ENCODE results near the gene ADAMTS17.
A peak's percentile ranks its signal among the peaks of the same experiment; 100 is the strongest.
"Not testable (repeated sequence)": the region's sequence is repeated elsewhere in the genome, so short reads cannot be mapped to it uniquely, and the experiment has no call there.

The ADAMTS17 gene

GRCh38 chr15:99954361-99955180, 387.2 kb downstream of the ADAMTS17 start:
- Mint-ChIP-seq H3K27ac (ENCODE audit: low read depth) (no peak overlapping the region), H3K36me3 (ENCODE audit: insufficient read depth) (peaks cover 3% of the 10 kb centered on the region), H3K27me3 (peaks cover 86% of the 10 kb centered on the region), H3K4me3 (no peak overlapping the region), H3K9me3 (no peaks in the 10 kb centered on the region), H3K4me1 (no peaks in the 10 kb centered on the region)
- DNase-seq (ENCODE audit: low spot score in 2 of 2) (no peak), ATAC-seq (replicated peaks; ENCODE audit: extremely low read depth, poor library complexity, severe bottlenecking) (no peak)

GRCh38 chr15:99953886-99954285, 387.9 kb downstream of the ADAMTS17 start:
- DNase-seq (ENCODE audit: low spot score in 2 of 2) (no peak), ATAC-seq (replicated peaks; ENCODE audit: extremely low read depth, poor library complexity, severe bottlenecking) (no peak)
- H3K4me1 Mint-ChIP-seq, result no peaks in the 10 kb centered on the region
- no peak overlapping the region for H3K4me3 Mint-ChIP-seq
- no peaks in the 10 kb centered on the region for H3K9me3 Mint-ChIP-seq
- no peak overlapping the region for H3K27ac Mint-ChIP-seq (ENCODE audit: low read depth)
- peaks cover 3% of the 10 kb centered on the region for H3K36me3 Mint-ChIP-seq (ENCODE audit: insufficient read depth)
- peaks cover 89% of the 10 kb centered on the region for H3K27me3 Mint-ChIP-seq

DNA sequence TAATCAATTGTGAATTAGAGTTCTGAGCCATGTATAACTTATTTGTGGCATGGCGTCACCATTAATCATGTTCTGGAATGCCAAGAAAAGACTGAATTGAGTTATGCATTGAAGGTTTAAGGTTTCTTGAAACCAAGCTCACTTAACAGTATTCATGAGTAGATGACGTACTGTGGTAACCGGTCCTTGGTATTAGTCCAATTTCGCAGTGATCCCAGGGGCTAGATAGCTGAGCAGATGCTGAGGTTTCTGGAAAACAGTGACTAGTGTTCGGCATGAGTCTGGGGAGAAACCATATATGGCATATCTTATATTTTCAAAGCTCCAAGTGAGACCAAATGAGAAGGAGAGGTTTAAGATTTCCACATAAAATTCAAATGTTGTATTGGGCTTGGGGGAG, 390.3 kb downstream of the ADAMTS17 start:
- no peak for ATAC-seq (replicated peaks; ENCODE audit: extremely low read depth, poor library complexity, severe bottlenecking)
- no peaks in the 10 kb centered on the region for H3K36me3 Mint-ChIP-seq (ENCODE audit: insufficient read depth)
- no peak overlapping the region for H3K27ac Mint-ChIP-seq (ENCODE audit: low read depth)
- H3K4me3 Mint-ChIP-seq, result no peak overlapping the region
- H3K27me3 Mint-ChIP-seq, result peaks cover 70% of the 10 kb centered on the region
- DNase-seq (ENCODE audit: low spot score in 2 of 2), result no peak
- no peaks in the 10 kb centered on the region for H3K9me3 Mint-ChIP-seq
- no peaks in the 10 kb centered on the region for H3K4me1 Mint-ChIP-seq

DNA sequence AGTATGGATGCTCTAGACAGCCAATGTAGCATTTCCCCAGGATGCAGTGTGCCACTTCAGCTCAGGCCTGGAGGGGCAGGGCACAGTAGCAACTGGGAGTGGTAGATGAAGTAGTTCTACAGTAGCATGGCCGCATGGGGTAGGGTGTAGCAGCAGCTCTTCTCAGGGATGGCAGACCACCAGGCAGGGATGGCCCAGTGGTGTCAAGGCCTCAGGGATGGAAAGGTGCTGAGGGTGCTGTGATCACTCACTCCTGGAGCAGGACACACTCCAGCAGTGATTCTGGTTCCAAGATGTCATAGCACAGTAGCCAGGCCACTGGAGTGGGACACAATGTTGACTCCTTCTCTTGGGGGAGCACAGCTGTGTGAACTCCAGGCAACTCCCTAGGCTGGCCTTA, 397.6 kb downstream of the ADAMTS17 start:
- H3K9me3 Mint-ChIP-seq, result peaks cover 13% of the 10 kb centered on the region
- no peak for DNase-seq (ENCODE audit: low spot score in 2 of 2)
- H3K27ac Mint-ChIP-seq (ENCODE audit: low read depth), result no peak overlapping the region
- peaks cover 31% of the 10 kb centered on the region for H3K27me3 Mint-ChIP-seq
- no peak overlapping the region for H3K4me3 Mint-ChIP-seq
- no peaks in the 10 kb centered on the region for H3K4me1 Mint-ChIP-seq
- ATAC-seq (replicated peaks; ENCODE audit: extremely low read depth, poor library complexity, severe bottlenecking), result no peak
- peaks cover 3% of the 10 kb centered on the region for H3K36me3 Mint-ChIP-seq (ENCODE audit: insufficient read depth)

DNA sequence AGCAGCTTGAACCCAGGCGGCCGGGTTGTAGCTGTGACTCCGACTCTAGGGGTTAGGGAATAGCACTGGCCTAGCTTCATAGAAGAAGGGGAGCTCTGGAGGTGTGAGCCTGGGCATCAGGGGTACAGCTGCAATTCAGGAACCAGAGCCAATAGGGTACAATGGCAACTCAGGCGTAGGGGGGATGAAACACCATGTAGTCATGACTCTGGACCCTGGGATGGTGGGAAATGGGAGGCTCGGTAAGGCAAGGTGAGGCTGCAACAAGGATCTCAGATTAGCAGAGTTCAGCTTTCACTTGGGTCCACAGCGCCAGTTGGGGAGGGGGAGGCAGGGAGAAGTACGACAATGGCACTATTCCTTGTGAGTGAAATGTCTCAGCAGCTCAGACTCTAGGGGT, 398.3 kb downstream of the ADAMTS17 start:
- no peak overlapping the region for H3K4me3 Mint-ChIP-seq
- no peak for ATAC-seq (replicated peaks; ENCODE audit: extremely low read depth, poor library complexity, severe bottlenecking)
- no peak overlapping the region for H3K27ac Mint-ChIP-seq (ENCODE audit: low read depth)
- no peaks in the 10 kb centered on the region for H3K4me1 Mint-ChIP-seq
- H3K9me3 Mint-ChIP-seq, result peaks cover 13% of the 10 kb centered on the region
- H3K27me3 Mint-ChIP-seq, result peaks cover 33% of the 10 kb centered on the region
- H3K36me3 Mint-ChIP-seq (ENCODE audit: insufficient read depth), result peaks cover 3% of the 10 kb centered on the region
- no peak for DNase-seq (ENCODE audit: low spot score in 2 of 2)

- ATAC-seq (replicated peaks; ENCODE audit: extremely low read depth, poor library complexity, severe bottlenecking) (no peak), DNase-seq (ENCODE audit: low spot score in 2 of 2) (no peak)
- H3K9me3 Mint-ChIP-seq, result no peaks in the 10 kb centered on the region
- H3K4me1 Mint-ChIP-seq, result no peaks in the 10 kb centered on the region
- no peak overlapping the region for H3K4me3 Mint-ChIP-seq
- H3K36me3 Mint-ChIP-seq (ENCODE audit: insufficient read depth), result peaks cover 3% of the 10 kb centered on the region
- H3K27me3 Mint-ChIP-seq, result peaks cover 36% of the 10 kb centered on the region
- no peak overlapping the region for H3K27ac Mint-ChIP-seq (ENCODE audit: low read depth)
Measured at GRCh38 chr15:99932676-99933402, 408.9 kb downstream of the ADAMTS17 start.

GRCh38 chr15:99931703-99932603, 409.8 kb downstream of the ADAMTS17 start:
- H3K36me3 Mint-ChIP-seq (ENCODE audit: insufficient read depth), result peaks cover 3% of the 10 kb centered on the region
- no peak overlapping the region for H3K27ac Mint-ChIP-seq (ENCODE audit: low read depth)
- no peaks in the 10 kb centered on the region for H3K4me1 Mint-ChIP-seq
- peaks cover 28% of the 10 kb centered on the region for H3K27me3 Mint-ChIP-seq
- ATAC-seq (replicated peaks; ENCODE audit: extremely low read depth, poor library complexity, severe bottlenecking) (no peak), DNase-seq (ENCODE audit: low spot score in 2 of 2) (no peak)
- no peaks in the 10 kb centered on the region for H3K9me3 Mint-ChIP-seq
- H3K4me3 Mint-ChIP-seq, result no peak overlapping the region

DNA sequence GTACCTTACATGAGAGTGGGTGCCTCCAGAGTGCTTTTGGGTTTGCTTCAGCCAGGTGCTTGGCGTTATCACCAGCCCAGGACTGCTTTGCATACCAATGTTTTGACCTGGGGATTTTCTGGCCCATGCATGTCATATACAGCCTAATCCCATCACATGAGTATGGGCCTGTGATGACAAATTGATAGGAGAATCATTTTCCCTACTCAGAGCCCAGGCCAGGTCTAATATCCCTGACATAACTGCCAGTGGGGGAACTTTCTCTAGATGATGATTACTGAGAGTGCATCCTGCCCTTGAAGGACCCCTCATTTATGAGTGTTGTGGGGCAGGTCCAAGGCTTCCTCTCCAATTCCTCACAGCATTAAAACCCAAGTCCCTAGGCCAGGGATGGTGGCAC, 411.1 kb downstream of the ADAMTS17 start:
- H3K36me3 Mint-ChIP-seq (ENCODE audit: insufficient read depth), result peaks cover 3% of the 10 kb centered on the region
- no peak overlapping the region for H3K27ac Mint-ChIP-seq (ENCODE audit: low read depth)
- no peak for DNase-seq (ENCODE audit: low spot score in 2 of 2)
- no peak for ATAC-seq (replicated peaks; ENCODE audit: extremely low read depth, poor library complexity, severe bottlenecking)
- no peaks in the 10 kb centered on the region for H3K9me3 Mint-ChIP-seq
- no peak overlapping the region for H3K4me3 Mint-ChIP-seq
- H3K27me3 Mint-ChIP-seq, result peaks cover 15% of the 10 kb centered on the region
- H3K4me1 Mint-ChIP-seq, result no peaks in the 10 kb centered on the region

- no peak overlapping the region for H3K27ac Mint-ChIP-seq (ENCODE audit: low read depth)
- no peak for DNase-seq (ENCODE audit: low spot score in 2 of 2)
- H3K4me1 Mint-ChIP-seq, result no peaks in the 10 kb centered on the region
- ATAC-seq (replicated peaks; ENCODE audit: extremely low read depth, poor library complexity, severe bottlenecking), result no peak
- peak overlapping the region; percentile 43 for H3K4me3 Mint-ChIP-seq
- H3K36me3 Mint-ChIP-seq (ENCODE audit: insufficient read depth), result peaks cover 3% of the 10 kb centered on the region
- H3K27me3 Mint-ChIP-seq, result peaks cover 11% of the 10 kb centered on the region
- no peaks in the 10 kb centered on the region for H3K9me3 Mint-ChIP-seq
Measured at GRCh38 chr15:99929266-99929665, 412.5 kb downstream of the ADAMTS17 start.

DNA sequence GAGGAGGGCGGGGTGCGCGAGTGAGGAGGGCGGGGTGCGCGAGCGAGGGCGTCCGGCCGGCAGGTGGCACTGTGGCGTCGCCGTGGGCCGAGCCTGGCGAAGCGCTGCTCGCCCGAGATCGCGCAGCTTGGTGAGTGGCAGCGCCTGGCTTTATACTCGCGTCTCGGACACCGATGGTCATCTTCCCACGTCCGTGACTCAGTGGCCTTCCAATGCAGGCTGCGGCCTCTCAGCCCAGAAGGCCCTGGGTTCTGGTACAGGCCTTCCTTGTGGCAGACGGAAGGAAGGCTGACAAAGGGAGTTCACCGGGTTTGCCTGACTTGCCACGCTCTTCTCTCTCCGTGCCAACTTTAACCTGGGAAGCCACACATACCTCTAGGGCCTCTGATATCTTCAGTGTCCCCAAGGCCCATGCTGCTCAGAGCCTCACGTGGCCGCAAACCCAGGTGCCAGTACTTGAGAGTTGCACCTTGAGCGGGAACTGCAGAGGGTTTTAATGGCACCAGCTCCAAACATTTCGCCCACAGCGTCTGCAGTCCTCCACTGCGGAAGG, 413.3 kb downstream of the ADAMTS17 start:
- no peaks in the 10 kb centered on the region for H3K9me3 Mint-ChIP-seq
- H3K27ac Mint-ChIP-seq (ENCODE audit: low read depth), result no peak overlapping the region
- peak overlapping the region; percentile 70 for H3K4me3 Mint-ChIP-seq
- peaks cover 3% of the 10 kb centered on the region for H3K36me3 Mint-ChIP-seq (ENCODE audit: insufficient read depth)
- peak; percentile 81 to 91 for DNase-seq (ENCODE audit: low spot score in 2 of 2)
- H3K4me1 Mint-ChIP-seq, result no peaks in the 10 kb centered on the region
- H3K27me3 Mint-ChIP-seq, result peaks cover 3% of the 10 kb centered on the region
- peak; percentile 89 for ATAC-seq (replicated peaks; ENCODE audit: extremely low read depth, poor library complexity, severe bottlenecking)

DNA sequence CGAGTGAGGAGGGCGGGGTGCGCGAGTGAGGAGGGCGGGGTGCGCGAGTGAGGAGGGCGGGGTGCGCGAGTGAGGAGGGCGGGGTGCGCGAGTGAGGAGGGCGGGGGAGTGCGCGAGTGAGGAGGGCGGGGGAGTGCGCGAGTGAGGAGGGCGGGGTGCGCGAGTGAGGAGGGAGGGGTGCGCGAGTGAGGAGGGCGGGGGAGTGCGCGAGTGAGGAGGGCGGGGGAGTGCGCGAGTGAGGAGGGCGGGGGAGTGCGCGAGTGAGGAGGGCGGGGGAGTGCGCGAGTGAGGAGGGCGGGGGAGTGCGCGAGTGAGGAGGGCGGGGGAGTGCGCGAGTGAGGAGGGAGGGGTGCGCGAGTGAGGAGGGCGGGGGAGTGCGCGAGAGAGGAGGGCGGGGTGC, 415.2 kb downstream of the ADAMTS17 start:
- not testable (repeated sequence) for H3K4me3 Mint-ChIP-seq; H3K27ac Mint-ChIP-seq (ENCODE audit: low read depth); H3K4me1 Mint-ChIP-seq; H3K36me3 Mint-ChIP-seq (ENCODE audit: insufficient read depth); H3K9me3 Mint-ChIP-seq; DNase-seq (ENCODE audit: low spot score in 2 of 2); ATAC-seq (replicated peaks; ENCODE audit: extremely low read depth, poor library complexity, severe bottlenecking); H3K27me3 Mint-ChIP-seq
